HCT116 (cell line): Measurements from ENCODE around the gene MKI67. TPM values are rescaled to one million over a fixed set of nuclear protein-coding genes. Genes with fewer than 3 reads are reported as not detected.

ENCODE experiments used
- ATAC-seq: fragments of 200-7000 bp; cut with Tn5 transposase; 2 replicates; pipeline ENCODE4 v1.9.1; 2020; ENCODE audit warnings: mild to moderate bottlenecking, moderate library complexity
- BruUV-seq: library from RNA; stranded (reverse); fragments of 400-500 nt; replicated peaks from 2 replicates; lab custom pipeline; 2021; lab: Mats Ljungman, UMichigan
- CTCF ChIA-PET: fragments of 300-600 bp; sonication (Branson Sonifier 250); formaldehyde crosslinking; loops from one replicate; lab custom pipeline; 2021; ENCODE audit warnings: antibody characterized with exemption; lab: Charles Lee
- POLR2A ChIA-PET: fragments of 300-600, 350-600 bp; sonication (Branson Sonifier 250); formaldehyde crosslinking; loops from one replicate; lab custom pipeline; 2021; ENCODE audit warnings: antibody characterized with exemption; lab: Charles Lee
- RAD21 ChIA-PET, 2 experiments: fragments of 300-600 bp; sonication (Branson Sonifier 250); formaldehyde crosslinking; loops; one replicate each; lab custom pipeline; 2023; ENCODE audit warnings: low total read pairs in 2 of 2; ENCODE audit not compliant: uncharacterized antibody in 2 of 2, unreplicated experiment in 2 of 2, low non-redundant PET in 1 of 2; lab: Charles Lee
- DNase-seq: peaks from one replicate; pipeline ENCODE4 v3.0.0-alpha.2; 2010; ENCODE audit warnings: low read depth, low spot score
- H2AFZ ChIP-seq: fragments of 200-600 bp; shearing (Covaris generic), sonication (generic); 2 replicates; pipeline ENCODE4 v1.6.1; 2017; ENCODE audit warnings: low read depth, mixed run types, mixed read lengths, antibody characterized with exemption, low read length; ENCODE audit not compliant: poor library complexity, severe bottlenecking
- H3K27ac ChIP-seq: 2 replicates; pipeline ENCODE4 v1.5.1; 2012; ENCODE audit warnings: low read depth, low read length
- H3K27me3 ChIP-seq: fragments of 200-600 bp; sonication (generic); 2 replicates; pipeline ENCODE4 v1.6.1; 2016; ENCODE audit warnings: mixed run types, low read length, mixed read lengths; ENCODE audit not compliant: insufficient read depth
- H3K36me3 ChIP-seq, 2 experiments: fragments of 200-500 bp in 1 of 2; fragments of 200-600 bp in 1 of 2; sonication (Bioruptor generic) in 1 of 2; sonication (generic) in 1 of 2; 2 replicates each; pipeline versions ENCODE4 v1.5.1 to v1.6.1; 2014 to 2016; ENCODE audit warnings: low read length in 2 of 2, inconsistent platforms in 1 of 2, mixed read lengths in 1 of 2, mixed run types in 1 of 2; ENCODE audit not compliant: insufficient read depth in 2 of 2, control insufficient read depth in 1 of 2
- H3K4me1 ChIP-seq, 2 experiments: fragments of 200-600 bp in 1 of 2; sonication (generic) in 1 of 2; 2 replicates each; pipeline versions ENCODE4 v1.5.1 to v1.6.1; 2012 to 2017; ENCODE audit warnings: low read length in 2 of 2, inconsistent platforms in 1 of 2, mild to moderate bottlenecking in 1 of 2, mixed read lengths in 1 of 2, mixed run types in 1 of 2, moderate library complexity in 1 of 2; ENCODE audit not compliant: insufficient read depth in 2 of 2, control insufficient read depth in 1 of 2
- H3K4me2 ChIP-seq: fragments of 200-600 bp; sonication (generic); 2 replicates; pipeline ENCODE4 v1.6.1; 2017; ENCODE audit warnings: mixed run types, low read length, mixed read lengths
- H3K4me3 ChIP-seq, 2 experiments: fragments of 200-600 bp in 1 of 2; sonication (generic) in 1 of 2; replicated peaks in 1 of 2; 2 replicates each; pipeline ENCODE4 v1.5.1; 2011 to 2016; ENCODE audit warnings: low read length in 2 of 2, control low read depth in 1 of 2, low read depth in 1 of 2, mild to moderate bottlenecking in 1 of 2, mixed read lengths in 1 of 2, mixed run types in 1 of 2
- H3K79me2 ChIP-seq: fragments of 200-600 bp; sonication (generic); 2 replicates; pipeline ENCODE4 v1.6.1; 2017; ENCODE audit warnings: mild to moderate bottlenecking, mixed run types, low read length, moderate library complexity, mixed read lengths; ENCODE audit not compliant: insufficient read depth
- H3K9ac ChIP-seq: fragments of 200-600 bp; sonication (generic); 2 replicates; pipeline ENCODE4 v1.6.1; 2016; ENCODE audit warnings: low read length, mixed read lengths
- H3K9me2 ChIP-seq: fragments of 200-600 bp; sonication (generic), shearing (Covaris generic); 2 replicates; pipeline ENCODE4 v1.6.1; 2017; ENCODE audit warnings: mixed run types, mild to moderate bottlenecking, moderate library complexity; ENCODE audit not compliant: insufficient read depth
- H3K9me3 ChIP-seq, 2 experiments: fragments of 200-500 bp in 1 of 2; fragments of 200-600 bp in 1 of 2; sonication (Bioruptor generic) in 1 of 2; sonication (generic) in 1 of 2; 2 replicates each; pipeline ENCODE4 v1.6.1; 2014 to 2017; ENCODE audit warnings: low read length in 2 of 2, mixed read lengths in 2 of 2, inconsistent platforms in 1 of 2, low read depth in 1 of 2, mild to moderate bottlenecking in 1 of 2, mixed run types in 1 of 2, moderate library complexity in 1 of 2; ENCODE audit not compliant: control insufficient read depth in 1 of 2, insufficient read depth in 1 of 2
- H4K20me1 ChIP-seq: fragments of 200-600 bp; sonication (generic), shearing (Covaris generic); 2 replicates; pipeline ENCODE4 v1.6.1; 2017; ENCODE audit warnings: mixed run types, mild to moderate bottlenecking, moderate library complexity; ENCODE audit not compliant: insufficient read depth
- EGR1 ChIP-seq: IDR thresholded peaks from 2 replicates; pipeline ENCODE4 v1.6.1; 2012; ENCODE audit warnings: low read depth
- ELF1 ChIP-seq: IDR thresholded peaks from 2 replicates; pipeline ENCODE4 v1.6.1; 2012; ENCODE audit warnings: low read depth, borderline replicate concordance
- EZH2phosphoT487 ChIP-seq: fragments of 200-600 bp; IDR thresholded peaks from 2 replicates; pipeline ENCODE4 v1.6.1; 2018; ENCODE audit warnings: antibody characterized with exemption, borderline replicate concordance
- JUND ChIP-seq: IDR thresholded peaks from 2 replicates; pipeline ENCODE4 v1.6.1; 2012
- RAD21 ChIP-seq: IDR thresholded peaks from 2 replicates; pipeline ENCODE4 v1.6.1; 2012; ENCODE audit warnings: low read depth, mild to moderate bottlenecking
- SIN3A ChIP-seq: IDR thresholded peaks from 2 replicates; pipeline ENCODE4 v1.6.1; 2012; ENCODE audit warnings: low read depth
- SP1 ChIP-seq: IDR thresholded peaks from 2 replicates; pipeline ENCODE4 v1.6.1; 2012; ENCODE audit warnings: low read depth
- SRF ChIP-seq: IDR thresholded peaks from 2 replicates; pipeline ENCODE4 v1.6.1; 2012; ENCODE audit warnings: low read depth
- TCF7L2 ChIP-seq: IDR thresholded peaks from 2 replicates; pipeline ENCODE4 v1.7.0; 2011; ENCODE audit warnings: borderline replicate concordance, inconsistent platforms; ENCODE audit not compliant: insufficient read depth, insufficient read length; ENCODE audit errors: extremely low read depth
- YY1 ChIP-seq: IDR thresholded peaks from 2 replicates; pipeline ENCODE4 v1.6.1; 2011; ENCODE audit warnings: low read length, low read depth, moderate library complexity, mild to moderate bottlenecking; ENCODE audit not compliant: insufficient replicate concordance; ENCODE audit errors: extremely low read depth
- ZFX ChIP-seq: fragments of 450-650 bp; IDR thresholded peaks from 2 replicates; pipeline ENCODE4 v1.6.1; 2017
- intact Hi-C: fragments of 100-400 bp; cut with micrococcal nuclease; formaldehyde crosslinking; loops from 2 replicates; pipeline ENCODE4 v1.10.0; 2022
- total RNA-seq: library from RNA; stranded (reverse); gene quantifications from one replicate; pipeline ENCODE4 v1.2.1, GENCODE V29; 2021; ENCODE audit not compliant: unreplicated experiment
- TF ChIP-seq, protein P1 (sequence below), 3 experiments: fragments of 200-600 bp in 1 of 3; sonication (generic) in 1 of 3; IDR thresholded peaks in 2 of 3; conservative IDR thresholded peaks in 1 of 3; 2 replicates each; pipeline ENCODE4 v1.5.1; 2012 to 2017; ENCODE audit warnings: low read depth in 2 of 3, low read length in 2 of 3, antibody characterized with exemption in 1 of 3, borderline replicate concordance in 1 of 3, control low read depth in 1 of 3, mild to moderate bottlenecking in 1 of 3, mixed read lengths in 1 of 3, mixed run types in 1 of 3, moderate library complexity in 1 of 3; ENCODE audit not compliant: insufficient read depth in 1 of 3
- TF ChIP-seq, protein P2 (sequence below): IDR thresholded peaks from 2 replicates; pipeline ENCODE4 v1.6.1; 2011; ENCODE audit warnings: mild to moderate bottlenecking, low read length, moderate library complexity; ENCODE audit not compliant: insufficient replicate concordance; ENCODE audit errors: extremely low read depth
- TF ChIP-seq, protein P3 (sequence below): IDR thresholded peaks from 2 replicates; pipeline ENCODE4 v1.6.1; 2012; ENCODE audit warnings: low read depth
- TF ChIP-seq, protein P4 (sequence below): IDR thresholded peaks from 2 replicates; pipeline ENCODE4 v1.6.1; 2012

Gene MKI67
- total RNA-seq, 1 experiment from 2014 or later, result 202 TPM

DNA sequence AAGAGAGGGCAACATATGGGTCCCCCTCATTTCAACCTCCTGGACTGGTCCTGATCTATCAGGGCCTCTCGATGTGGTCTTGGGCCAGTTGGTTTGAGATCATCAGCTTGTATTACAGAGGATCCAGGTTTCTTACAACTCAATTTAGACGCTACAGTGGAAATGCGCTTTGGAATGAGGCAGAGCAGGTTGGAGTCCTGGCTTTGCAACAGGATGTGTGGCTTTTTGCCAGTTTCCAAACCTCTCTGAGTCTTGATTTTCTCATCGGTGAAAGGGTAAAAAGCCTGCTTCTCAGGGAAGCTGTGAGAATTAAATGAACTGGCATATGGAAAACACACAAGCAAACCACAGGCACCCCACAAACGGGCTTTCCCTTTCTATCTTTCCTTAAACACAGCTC is 37.5 kb upstream of the MKI67 start (continued):
- TF ChIP-seq, protein P1, sequence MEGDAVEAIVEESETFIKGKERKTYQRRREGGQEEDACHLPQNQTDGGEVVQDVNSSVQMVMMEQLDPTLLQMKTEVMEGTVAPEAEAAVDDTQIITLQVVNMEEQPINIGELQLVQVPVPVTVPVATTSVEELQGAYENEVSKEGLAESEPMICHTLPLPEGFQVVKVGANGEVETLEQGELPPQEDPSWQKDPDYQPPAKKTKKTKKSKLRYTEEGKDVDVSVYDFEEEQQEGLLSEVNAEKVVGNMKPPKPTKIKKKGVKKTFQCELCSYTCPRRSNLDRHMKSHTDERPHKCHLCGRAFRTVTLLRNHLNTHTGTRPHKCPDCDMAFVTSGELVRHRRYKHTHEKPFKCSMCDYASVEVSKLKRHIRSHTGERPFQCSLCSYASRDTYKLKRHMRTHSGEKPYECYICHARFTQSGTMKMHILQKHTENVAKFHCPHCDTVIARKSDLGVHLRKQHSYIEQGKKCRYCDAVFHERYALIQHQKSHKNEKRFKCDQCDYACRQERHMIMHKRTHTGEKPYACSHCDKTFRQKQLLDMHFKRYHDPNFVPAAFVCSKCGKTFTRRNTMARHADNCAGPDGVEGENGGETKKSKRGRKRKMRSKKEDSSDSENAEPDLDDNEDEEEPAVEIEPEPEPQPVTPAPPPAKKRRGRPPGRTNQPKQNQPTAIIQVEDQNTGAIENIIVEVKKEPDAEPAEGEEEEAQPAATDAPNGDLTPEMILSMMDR (IDR thresholded peaks at IDR 0.05 in 2 of 3, conservative IDR thresholded peaks at IDR 0.05 in 1 of 3; ENCODE audit: borderline replicate concordance in 1 of 3, insufficient read depth in 1 of 3, low read depth in 2 of 3, low read length in 2 of 3), result no peak
- TF ChIP-seq, protein P2, sequence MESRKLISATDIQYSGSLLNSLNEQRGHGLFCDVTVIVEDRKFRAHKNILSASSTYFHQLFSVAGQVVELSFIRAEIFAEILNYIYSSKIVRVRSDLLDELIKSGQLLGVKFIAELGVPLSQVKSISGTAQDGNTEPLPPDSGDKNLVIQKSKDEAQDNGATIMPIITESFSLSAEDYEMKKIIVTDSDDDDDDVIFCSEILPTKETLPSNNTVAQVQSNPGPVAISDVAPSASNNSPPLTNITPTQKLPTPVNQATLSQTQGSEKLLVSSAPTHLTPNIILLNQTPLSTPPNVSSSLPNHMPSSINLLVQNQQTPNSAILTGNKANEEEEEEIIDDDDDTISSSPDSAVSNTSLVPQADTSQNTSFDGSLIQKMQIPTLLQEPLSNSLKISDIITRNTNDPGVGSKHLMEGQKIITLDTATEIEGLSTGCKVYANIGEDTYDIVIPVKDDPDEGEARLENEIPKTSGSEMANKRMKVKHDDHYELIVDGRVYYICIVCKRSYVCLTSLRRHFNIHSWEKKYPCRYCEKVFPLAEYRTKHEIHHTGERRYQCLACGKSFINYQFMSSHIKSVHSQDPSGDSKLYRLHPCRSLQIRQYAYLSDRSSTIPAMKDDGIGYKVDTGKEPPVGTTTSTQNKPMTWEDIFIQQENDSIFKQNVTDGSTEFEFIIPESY, result no peak

DNA sequence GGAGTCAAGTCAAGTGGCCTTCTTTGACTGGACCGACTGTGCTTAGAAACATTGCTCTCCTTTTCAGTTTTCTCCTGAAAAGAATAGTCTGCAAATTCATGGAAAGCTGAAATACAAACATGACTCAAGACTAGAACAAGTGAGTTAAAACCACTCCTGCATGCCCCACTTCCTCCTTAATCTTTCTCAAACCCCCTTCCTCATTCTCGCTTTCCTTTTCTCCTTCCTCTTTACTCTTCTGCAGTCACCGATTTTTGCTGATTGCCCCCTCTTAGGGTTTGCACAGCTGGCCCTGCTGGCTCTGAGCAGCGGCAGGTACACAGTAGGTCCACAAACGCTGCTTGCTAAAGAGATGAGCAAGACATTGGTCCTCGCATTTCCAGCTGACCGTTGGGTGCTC is 34.8 kb upstream of the MKI67 start:
- no TSS peak for BruUV-seq
- RAD21 ChIA-PET, result no interaction called here
- TF ChIP-seq, protein P3, sequence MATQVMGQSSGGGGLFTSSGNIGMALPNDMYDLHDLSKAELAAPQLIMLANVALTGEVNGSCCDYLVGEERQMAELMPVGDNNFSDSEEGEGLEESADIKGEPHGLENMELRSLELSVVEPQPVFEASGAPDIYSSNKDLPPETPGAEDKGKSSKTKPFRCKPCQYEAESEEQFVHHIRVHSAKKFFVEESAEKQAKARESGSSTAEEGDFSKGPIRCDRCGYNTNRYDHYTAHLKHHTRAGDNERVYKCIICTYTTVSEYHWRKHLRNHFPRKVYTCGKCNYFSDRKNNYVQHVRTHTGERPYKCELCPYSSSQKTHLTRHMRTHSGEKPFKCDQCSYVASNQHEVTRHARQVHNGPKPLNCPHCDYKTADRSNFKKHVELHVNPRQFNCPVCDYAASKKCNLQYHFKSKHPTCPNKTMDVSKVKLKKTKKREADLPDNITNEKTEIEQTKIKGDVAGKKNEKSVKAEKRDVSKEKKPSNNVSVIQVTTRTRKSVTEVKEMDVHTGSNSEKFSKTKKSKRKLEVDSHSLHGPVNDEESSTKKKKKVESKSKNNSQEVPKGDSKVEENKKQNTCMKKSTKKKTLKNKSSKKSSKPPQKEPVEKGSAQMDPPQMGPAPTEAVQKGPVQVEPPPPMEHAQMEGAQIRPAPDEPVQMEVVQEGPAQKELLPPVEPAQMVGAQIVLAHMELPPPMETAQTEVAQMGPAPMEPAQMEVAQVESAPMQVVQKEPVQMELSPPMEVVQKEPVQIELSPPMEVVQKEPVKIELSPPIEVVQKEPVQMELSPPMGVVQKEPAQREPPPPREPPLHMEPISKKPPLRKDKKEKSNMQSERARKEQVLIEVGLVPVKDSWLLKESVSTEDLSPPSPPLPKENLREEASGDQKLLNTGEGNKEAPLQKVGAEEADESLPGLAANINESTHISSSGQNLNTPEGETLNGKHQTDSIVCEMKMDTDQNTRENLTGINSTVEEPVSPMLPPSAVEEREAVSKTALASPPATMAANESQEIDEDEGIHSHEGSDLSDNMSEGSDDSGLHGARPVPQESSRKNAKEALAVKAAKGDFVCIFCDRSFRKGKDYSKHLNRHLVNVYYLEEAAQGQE, result no peak
- TF ChIP-seq EZH2phosphoT487, result no peak
- TF ChIP-seq, protein P4, sequence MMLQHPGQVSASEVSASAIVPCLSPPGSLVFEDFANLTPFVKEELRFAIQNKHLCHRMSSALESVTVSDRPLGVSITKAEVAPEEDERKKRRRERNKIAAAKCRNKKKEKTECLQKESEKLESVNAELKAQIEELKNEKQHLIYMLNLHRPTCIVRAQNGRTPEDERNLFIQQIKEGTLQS, result no peak
- no peak for TF ChIP-seq JUND
- TF ChIP-seq ELF1, result no peak
- TF ChIP-seq TCF7L2, result no peak
- no peak for TF ChIP-seq SP1
- TF ChIP-seq RAD21, result no peak
- TF ChIP-seq SRF, result no peak
- no peak for TF ChIP-seq YY1
- no peak for TF ChIP-seq SIN3A
- no peak for TF ChIP-seq EGR1
- TF ChIP-seq, protein P1 (IDR thresholded peaks at IDR 0.05 in 2 of 3, conservative IDR thresholded peaks at IDR 0.05 in 1 of 3; ENCODE audit: borderline replicate concordance in 1 of 3, insufficient read depth in 1 of 3, low read depth in 2 of 3, low read length in 2 of 3), result no peak
- TF ChIP-seq ZFX, result no peak

More for the DNA sequence above, 34.8 kb upstream of the MKI67 start:
- ChIA-PET CTCF (interaction anchor here (1.4 kb wide), 1 partner anchor 17 kb away, joined by 3 read pairs; no protein-coding TSS in a partner anchor), POLR2A (no interaction called here)
- peaks cover 9% of the 10 kb centered on the region for H3K27me3 ChIP-seq
- H3K9me3 ChIP-seq, result no peaks in the 10 kb centered on the region
- DNase-seq (no peak), ATAC-seq (no peak)
- H3K27ac ChIP-seq, result no peak overlapping the region
- H3K9ac ChIP-seq, result no peak overlapping the region
- no peak overlapping the region for H2AFZ ChIP-seq
- H3K4me1 ChIP-seq, result peaks cover 0 to 5% of the 10 kb centered on the region in 2 experiments; a peak in 1 of 4 replicates
- no peaks in the 10 kb centered on the region for H3K9me2 ChIP-seq
- no peak overlapping the region for H3K4me2 ChIP-seq
- intact Hi-C loops, result no loop called here
- no peaks in the 10 kb centered on the region for H4K20me1 ChIP-seq
- H3K36me3 ChIP-seq, result no peaks in the 10 kb centered on the region
- H3K79me2 ChIP-seq, result no peaks in the 10 kb centered on the region
- no peak overlapping the region for H3K4me3 ChIP-seq
